ENCODE measurements around the gene PRR18.

The PRR18 gene

GRCh38 chr6:166281104-166281503, 27.1 kb downstream of the PRR18 start:
- DNase-seq (ENCODE audit: low read depth) = peak; percentile 69
- H3K4me3 ChIP-seq (ENCODE audit: low read depth, low read length) = no peak overlapping the region
- TF ChIP-seq CTCF (IDR thresholded peaks at IDR 0.05; ENCODE audit: insufficient read depth, low read depth, low read length, missing control alignments) = no peak

DNA sequence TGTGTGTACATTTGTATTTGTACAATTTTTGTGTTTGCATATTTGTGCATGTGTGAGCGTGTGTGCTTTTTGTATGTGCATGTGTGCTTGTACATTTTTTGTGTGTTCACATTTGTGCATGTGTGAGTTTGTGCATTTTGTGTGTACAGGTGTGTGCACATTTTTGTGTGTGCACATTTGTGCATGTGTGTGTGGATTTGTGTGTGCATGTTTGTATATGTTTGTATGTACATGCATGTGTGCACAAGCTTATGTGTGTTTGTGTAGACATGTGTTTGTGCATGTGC, 28.9 kb downstream of the PRR18 start:
- no peak for TF ChIP-seq CTCF (IDR thresholded peaks at IDR 0.05; ENCODE audit: insufficient read depth, low read depth, low read length, missing control alignments)
- no peak for DNase-seq (ENCODE audit: low read depth)
- no peak overlapping the region for H3K4me3 ChIP-seq (ENCODE audit: low read depth, low read length)

DNA sequence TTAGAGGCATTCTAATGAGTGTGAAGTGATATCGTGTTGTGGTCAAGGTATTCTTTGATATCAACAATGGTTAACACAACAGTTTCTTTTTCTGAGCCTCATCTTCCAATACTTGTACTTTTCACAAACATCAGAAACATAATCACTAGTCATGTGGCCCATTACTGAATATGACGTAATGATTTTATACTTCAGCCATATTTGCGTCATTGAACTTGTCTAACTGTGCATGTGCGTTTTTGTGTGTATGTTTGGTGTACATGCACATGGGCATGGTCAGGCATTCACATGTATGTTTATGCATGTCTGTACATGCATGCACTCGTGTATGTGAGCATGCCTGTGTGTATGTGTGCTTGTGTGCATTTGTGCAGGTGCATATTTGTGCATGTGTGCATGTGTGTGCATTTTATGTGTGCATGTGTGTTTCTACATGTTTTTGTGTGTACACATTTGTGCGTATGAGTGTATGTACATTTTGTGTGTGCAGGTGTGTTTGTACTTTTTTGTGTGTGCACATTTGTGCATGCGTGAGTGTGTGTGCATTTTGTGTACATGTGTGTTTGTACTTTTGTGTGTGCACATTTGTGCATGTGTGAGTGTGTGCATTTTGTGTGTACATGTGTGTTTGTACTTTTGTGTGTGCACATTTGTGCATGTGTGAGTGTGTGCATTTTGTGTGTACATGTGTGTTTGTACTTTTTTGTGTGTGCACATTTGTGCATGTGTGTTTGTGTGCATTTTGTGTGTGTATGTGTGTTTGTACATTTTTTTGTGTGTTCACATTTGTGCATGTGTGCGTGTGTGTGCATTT, 29.4 kb downstream of the PRR18 start:
- no peak for DNase-seq (ENCODE audit: low read depth)
- no peak overlapping the region for H3K4me3 ChIP-seq (ENCODE audit: low read depth, low read length)
- TF ChIP-seq CTCF (IDR thresholded peaks at IDR 0.05; ENCODE audit: insufficient read depth, low read depth, low read length, missing control alignments) = no peak

DNA sequence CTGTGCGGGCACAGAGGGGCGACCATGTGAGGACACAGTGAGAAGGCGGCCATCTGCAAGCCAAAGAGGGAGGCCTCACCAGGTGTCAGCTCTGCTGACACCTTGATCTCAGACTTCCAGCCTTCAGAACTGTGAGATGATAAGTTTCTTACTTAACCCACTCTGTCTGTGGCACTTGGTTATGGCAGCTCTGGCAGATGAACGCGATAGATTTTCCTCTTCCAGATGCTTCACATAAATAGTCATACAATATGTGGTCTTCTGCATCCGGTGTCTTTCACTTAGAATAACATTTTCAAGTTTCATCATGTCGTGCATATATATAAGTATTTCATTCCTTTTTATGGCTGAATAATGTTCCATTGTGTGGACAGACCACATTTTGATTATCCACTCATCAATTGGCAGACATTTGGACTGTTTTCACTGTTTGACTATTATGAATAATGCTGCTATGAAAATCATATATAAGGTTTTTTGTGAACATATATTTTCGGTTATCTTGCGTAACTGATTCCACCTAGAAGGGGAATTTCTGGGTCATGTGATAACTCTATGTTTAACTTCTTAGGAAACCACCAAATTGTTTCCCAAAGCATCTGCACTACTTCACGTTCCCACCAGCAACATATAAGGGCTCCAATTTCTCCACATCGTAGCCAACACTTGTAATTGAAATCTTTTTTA, 30.2 kb downstream of the PRR18 start:
- no peak overlapping the region for H3K4me3 ChIP-seq (ENCODE audit: low read depth, low read length)
- peak; percentile 74 for DNase-seq (ENCODE audit: low read depth)
- no peak for TF ChIP-seq CTCF (IDR thresholded peaks at IDR 0.05; ENCODE audit: insufficient read depth, low read depth, low read length, missing control alignments)

GRCh38 chr6:166277018-166277417, 31.2 kb downstream of the PRR18 start:
- DNase-seq (ENCODE audit: low read depth) = no peak
- H3K4me3 ChIP-seq (ENCODE audit: low read depth, low read length) = no peak overlapping the region
- TF ChIP-seq CTCF (IDR thresholded peaks at IDR 0.05; ENCODE audit: insufficient read depth, low read depth, low read length, missing control alignments) = no peak

- peak; percentile 87 for DNase-seq (ENCODE audit: low read depth)
- H3K4me3 ChIP-seq (ENCODE audit: low read depth, low read length) = no peak overlapping the region; the same call in 1 of the 2 replicates
- peak; percentile 99 for TF ChIP-seq CTCF (IDR thresholded peaks at IDR 0.05; ENCODE audit: insufficient read depth, low read depth, low read length, missing control alignments)
Observed at GRCh38 chr6:166275714-166276166, 32.5 kb downstream of the PRR18 start.
